LHCN-M2 (cell line): ENCODE data around the gene EOMES. TPM values are rescaled to one million over a fixed set of nuclear protein-coding genes. Genes with fewer than 3 reads are reported as not detected.

Experiments
- DNase-seq: peaks from one replicate; pipeline ENCODE4 v3.0.0-alpha.2; 2012; ENCODE audit warnings: low read depth
- total RNA-seq: library from RNA; depleted of rRNA; stranded (reverse); fragments of >200 nt; gene quantifications from 2 replicates; pipeline ENCODE4 v1.2.3, GENCODE V29; 2014

The EOMES gene
- total RNA-seq, 1 experiment from 2014 or later: not detected

DNA sequence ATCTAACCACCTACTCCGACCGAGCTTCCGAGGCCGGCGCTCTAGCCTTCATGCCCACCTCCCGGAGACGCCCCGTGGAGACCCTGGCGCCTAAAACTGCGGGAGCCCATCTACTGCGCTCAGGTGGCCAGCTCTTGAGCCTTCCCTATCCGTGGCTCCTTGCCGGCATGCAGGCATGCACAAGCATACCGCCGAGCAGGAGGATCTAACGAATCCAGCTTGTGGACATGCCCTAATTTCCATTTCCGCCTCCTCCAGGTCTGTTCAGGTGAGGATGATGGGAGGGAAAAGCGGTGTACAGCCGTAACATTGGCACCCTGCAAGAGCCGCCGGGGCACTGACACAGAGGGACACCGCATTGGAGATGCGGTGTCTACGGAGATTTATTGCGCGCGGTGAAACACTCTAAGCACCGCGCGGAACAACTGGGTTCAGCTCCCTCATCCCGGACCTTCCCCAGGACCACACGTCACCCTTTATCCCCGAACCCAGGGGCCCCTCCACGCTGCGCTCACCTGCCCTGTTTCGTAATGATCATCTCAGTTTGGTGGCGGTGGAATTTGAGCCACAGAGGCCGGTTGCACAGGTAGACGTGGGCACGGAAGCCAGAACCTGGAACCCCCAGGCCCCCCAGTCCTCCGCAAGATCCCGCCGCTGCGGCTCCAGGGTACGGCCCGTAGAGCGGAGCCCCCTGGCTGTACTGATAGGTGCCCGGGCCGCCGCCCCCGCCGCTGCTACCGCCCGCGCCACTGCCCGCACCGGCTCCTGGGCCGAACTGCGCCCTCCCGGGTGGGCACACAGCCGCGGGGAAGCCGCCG, 1.0 kb downstream of the EOMES start:
- DNase-seq: no peak

DNA sequence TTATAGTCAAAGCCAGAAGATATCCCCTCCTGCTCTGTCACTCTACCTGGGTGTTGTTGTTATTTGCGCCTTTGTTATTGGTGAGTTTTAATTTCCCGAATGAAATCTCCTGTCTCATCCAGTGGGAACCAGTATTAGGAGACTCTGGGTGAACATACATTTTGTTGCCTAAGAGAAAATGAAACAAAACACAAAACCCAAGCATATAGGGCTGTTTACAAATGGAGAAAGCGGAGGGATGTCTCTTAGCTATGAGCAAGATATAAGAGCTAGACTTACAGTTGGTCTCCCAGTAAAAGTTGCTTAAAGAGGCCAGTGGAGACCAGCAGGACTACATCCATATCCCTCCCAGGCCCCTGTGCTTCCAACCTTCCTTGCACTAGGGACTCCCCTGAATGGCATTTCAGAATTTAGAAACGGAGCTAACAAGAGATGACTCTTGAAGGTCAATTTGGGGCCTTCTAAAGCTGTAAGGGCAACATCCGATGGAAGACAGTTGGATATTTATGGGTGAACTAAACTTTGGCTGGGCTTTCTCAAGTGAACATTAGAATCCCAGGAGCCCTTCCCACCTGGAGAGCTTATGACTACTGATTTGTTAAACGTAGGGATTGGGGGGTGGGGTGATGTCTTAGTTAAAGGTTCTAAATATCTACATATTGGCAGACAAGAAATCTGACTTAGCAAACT, 2.7 kb downstream of the EOMES start:
- DNase-seq: no peak

DNA sequence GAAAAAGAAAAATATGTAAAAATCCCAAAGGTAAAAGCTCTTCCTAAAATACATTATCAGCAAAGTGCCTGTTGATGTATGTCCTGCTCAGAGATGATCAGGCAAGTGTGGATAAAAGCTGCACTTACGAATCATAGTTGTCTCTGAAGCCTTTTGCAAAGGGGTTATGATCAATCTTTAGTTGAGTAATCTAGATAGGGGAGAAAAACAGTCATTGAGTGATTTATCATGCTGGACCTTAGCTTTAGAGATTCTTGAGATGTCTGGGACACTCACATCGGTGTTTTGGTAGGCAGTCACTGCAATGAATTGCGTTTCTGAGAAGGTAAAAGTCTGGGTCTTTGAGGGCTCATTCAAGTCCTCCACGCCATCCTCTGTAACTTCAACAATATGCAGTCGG, 3.7 kb downstream of the EOMES start:
- DNase-seq: no peak

DNA sequence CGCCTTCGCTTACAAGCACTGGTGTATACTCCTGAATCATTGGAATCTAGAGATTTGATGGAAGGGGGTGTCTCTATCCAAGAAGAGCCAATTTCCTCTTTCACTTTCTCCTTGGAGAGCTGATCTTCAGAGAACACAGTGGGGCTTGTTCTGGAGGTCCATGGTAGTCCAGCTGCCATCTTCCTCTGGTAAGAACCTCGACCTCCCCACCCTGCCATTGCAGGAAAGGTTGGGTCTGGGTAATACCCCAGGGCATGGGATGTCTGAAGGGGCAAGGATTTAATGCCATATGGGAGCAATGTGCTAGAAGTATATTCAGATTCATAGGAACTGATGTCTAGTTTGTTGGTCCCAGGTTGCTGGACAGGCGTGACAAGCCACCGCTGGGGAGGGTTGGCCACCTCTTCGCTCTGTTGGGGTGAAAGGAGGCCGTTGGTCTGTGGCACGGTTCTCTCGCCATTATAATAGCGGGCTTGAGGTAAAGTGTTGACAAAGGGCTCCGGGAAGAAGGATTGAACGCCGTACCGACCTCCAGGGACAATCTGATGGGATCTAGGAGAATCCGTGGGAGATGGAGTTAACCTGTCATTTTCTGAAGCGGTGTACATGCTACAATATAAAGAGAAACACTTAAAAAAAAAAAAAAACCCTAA, 4.8 kb downstream of the EOMES start:
- DNase-seq: no peak

- no peak for DNase-seq
These were observed 5.8 kb downstream of the EOMES start for GRCh38 chr3:27716309-27716708.

DNA sequence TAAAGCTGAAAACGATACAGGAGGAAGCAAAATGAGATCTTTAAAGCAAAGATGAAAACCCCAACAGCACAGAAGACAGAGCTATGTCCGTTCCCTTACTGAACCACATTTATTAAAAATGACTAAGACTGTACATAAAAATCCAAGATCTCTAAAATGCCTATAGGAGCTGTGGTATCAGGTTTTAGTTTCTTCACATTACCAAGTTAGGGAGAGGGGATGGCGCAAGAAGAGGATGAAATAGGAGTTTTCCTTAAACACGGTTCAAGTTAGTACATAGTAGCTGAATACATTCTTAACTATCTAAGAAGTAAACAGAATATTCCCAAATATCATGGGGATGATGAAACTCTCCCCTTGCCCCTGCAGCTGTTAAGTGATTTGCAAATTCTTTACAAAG, 6.3 kb downstream of the EOMES start:
- DNase-seq: no peak

DNA sequence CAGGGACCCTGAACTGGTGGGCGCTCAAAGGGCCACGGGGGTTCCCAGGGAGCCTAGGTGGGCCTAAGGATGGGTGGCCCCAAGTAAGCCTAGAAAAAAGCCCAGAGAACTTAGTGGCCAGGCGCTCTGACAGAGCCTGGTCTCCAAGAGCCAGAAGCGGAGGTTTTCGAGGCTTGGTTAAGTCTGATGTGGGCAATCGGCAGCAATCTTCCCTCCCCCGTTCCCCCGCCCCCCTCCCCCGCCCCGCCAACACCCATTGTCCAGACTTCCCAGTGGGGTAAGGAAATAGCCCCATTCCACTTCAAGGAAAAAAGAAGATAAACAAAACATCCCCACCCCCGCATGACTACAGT, 6.7 kb downstream of the EOMES start:
- no peak for DNase-seq

DNA sequence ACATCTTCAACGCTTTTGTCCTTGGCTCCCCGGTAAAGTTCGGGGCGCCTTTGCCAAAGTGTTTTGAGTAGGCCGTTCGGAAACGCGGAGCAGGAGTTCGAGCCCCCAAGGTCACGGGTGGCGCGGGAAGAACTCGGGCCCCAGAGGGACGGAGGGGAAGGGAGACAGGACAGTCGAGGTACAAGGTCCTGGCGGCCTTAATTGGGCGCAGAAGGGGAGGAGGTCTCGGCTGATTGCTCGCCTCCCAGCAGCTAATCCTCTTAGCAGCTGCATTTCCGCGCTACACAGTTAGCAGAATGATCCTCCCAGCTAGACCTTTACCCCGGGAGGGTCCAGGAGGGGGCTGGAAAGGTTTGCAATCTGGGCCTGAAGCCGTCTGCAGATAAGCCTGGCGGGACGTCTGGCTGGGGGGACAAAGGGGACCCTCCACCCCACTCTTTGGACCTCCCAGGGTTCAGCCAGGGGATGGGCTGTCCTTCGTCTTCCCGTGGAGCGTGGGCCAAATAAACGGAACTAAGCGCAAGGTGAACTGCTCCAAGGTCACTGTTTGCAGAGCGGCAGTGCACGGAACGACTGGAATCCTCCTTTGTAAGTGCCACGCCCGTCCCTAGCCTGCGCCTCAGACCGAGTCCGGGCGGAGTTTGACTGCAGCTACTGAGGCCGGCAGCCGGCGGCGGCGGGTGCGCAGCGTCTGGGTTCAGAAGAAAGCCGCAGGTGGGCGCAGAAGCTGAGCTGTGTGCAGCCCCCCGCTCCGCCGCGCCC, 7.2 kb downstream of the EOMES start:
- no peak for DNase-seq

DNA sequence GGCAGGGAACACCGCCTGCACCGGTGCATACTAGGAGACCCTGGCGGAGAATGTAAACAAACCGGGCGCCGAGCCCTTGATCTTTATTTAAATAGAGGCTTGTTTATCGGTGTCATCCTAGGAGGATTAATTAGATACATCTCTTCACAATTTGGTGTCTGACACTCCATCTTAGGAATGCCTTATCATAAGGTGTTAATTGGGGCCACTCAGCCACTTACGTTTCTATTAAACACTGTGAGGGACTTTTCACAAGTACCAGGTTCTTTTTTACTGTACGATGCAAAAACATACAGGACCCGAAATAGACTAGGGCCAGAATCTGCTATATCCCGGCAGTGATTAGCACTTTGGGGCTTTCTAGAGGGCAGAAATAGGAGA, 8.0 kb downstream of the EOMES start:
- DNase-seq: no peak

GRCh38 chr3:27713435-27714145, 8.5 kb downstream of the EOMES start:
- no peak for DNase-seq

- DNase-seq: no peak
These were observed 9.1 kb downstream of the EOMES start for GRCh38 chr3:27713078-27713423.

DNA sequence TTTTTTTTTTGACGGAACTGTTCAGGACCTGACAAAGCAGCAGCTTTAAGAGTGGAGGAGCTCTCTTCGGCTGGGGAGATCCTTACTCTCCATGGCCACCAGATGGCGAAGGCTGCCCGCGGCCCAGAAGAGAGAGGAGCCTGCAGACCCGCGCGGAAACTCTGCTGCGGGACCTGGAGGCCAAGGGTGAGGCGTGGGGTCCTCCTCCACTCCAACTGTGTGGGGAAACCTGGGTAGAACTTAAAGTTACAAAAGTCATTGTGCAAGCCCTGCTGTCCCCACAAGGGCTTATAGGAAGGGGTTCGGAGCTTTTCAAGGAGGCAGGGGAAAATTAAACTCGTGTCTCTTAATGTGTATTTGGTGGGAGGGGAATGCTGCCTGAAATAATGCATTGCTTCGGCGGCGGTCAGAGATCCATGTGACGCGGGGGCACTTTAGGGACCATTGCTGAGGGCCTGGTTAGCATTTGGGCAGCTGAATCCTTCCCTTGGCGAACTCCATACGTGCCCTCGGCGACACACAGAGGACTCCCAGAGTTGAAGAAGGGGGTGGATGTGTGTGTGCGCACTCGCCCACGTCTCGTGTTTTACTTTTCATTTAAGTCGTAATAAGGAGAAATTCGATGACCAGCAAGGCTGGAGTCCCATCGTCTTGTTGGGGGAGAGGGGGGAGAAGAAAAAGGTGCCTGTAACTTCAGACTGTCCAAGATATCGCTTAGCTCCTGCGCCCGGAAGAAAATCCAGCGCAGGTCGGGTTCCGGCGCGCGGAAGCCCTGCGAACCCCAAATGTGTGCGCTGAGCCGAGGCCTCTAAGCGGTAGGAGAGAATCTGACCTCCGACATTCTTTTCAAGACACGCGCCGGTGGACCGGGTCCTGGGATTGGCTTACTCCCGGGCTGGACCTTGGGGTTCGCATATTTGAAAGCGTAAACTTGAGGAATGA, 9.7 kb downstream of the EOMES start:
- peak; percentile 77 for DNase-seq

- DNase-seq: no peak
These were observed 13.9 kb downstream of the EOMES start for GRCh38 chr3:27708250-27708649.

DNA sequence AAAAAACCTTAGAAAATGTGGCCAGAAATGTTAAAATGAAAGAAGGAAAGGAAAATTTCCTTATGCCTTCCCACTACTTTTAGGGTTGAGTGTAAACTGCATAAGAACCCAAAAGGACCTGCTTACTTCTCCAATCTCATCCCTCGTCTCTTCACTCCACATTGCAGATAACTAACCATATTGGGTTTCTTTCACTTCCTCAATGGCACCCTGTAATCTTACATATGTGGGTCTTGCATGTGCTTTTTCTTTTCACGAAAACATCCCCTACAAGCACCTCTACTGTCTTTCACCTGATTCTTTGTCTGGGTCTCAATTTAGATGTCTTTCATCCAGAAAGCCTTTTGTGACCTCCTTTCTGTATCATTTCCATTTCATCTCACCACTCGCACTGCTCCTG, 23.1 kb downstream of the EOMES start:
- DNase-seq: no peak

DNA sequence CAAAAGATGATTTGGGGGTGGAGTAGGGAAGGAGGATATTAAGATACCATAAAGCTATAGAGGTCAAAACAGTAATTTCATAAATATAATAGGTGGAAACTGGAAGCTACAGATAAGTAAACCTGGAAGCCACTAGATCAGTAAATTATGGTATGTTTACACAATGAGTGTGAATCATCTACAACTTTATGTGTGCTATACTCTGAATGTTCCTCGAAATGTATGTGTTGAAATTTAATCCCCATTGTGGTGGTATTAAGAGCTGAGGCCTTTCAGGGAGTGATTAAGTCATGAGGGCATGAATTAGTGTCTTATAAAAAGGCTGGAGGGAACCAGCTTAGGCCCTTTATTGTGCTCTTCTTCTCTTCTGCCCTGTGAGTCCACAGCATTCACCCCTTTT, 25.2 kb downstream of the EOMES start:
- DNase-seq: peak; percentile 38

DNA sequence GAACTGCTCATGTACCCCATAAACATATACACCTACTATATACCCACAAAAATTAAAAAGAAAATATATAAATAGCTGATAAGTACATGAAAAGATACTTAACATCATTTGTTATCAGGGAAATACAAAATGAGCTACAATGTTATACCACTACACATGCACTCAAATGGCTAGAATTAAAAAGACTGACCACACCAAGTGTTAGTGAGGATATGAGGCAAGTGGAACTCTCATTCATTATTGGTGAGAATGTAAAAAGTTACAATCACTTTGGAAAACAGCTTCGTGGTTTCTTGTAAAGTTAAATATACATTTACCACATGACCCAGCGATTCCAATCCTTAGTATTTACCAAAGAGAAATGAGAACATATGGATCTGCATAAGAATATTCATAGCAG, 26.5 kb downstream of the EOMES start:
- DNase-seq: no peak

DNA sequence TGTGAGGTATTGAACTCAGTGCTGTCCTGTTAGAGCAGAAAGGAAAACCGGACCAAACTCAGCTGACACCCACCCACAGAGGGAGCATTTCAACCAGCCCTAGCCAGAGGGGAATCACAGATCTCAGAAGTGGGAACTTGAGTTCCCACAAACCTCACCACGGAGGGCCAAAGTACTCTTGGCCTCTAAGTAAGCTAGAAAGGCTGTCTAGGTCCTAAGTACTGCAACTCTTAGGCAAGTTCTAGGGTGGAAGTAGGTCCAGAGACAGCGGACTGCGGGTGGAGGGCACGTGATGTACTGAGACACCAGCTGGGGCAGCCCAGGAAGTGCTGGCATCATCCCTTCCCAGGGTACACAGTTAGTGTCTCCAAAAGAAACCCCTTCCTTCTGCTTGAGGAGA, 34.1 kb downstream of the EOMES start:
- DNase-seq: no peak

DNA sequence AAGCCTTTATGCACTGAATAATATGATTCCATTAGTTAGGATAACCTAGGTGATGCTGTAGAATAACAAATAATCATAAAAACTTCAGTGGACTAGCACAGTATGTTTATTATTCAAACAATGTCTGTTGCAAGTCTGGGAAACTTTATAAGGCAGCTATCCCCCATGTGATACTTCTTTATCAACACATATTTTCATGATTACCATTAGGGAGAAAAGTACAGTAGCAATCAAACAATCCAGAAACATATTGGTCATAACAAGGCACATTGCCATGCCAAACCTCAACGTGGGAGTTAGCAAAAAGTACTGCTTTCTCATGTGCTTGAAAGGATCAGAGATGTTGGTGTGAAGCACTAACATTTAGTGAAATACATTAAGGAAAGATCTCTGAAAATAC, 35.5 kb downstream of the EOMES start:
- DNase-seq: peak; percentile 80

- no peak for DNase-seq
These were observed 36.6 kb downstream of the EOMES start for GRCh38 chr3:27685474-27685873.

DNA sequence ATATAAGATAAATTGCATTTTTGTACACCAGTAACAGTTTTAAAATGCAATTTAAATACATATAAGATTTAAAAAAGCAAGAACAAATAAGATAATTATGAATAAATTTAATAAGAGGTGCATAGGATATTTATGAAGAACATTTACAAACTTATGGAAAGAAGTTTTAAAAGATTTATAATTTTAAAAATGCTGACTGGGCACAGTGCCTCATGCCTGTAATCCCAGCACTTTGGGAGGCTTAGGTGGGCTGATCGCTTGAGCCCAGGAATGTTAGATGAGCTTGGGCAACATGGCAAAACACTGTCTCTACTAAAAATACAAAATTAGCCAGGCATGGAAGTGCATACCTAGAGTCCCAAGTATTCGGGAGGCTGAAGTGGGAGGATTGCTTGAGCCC, 37.8 kb downstream of the EOMES start:
- no peak for DNase-seq
